Body of pancreas (tissue), 4 donors: ENCODE data around the gene DAAM1.

Experiments used
- CTCF ChIP-seq, 7 experiments: fragments of 450-650 bp in 4 of 7; fragments of 200-600 bp in 3 of 7; sonication (generic) in 3 of 7; IDR thresholded peaks; one replicate each; pipeline ENCODE4 v1.5.1; 2016 to 2019; ENCODE audit warnings: antibody characterized with exemption in 7 of 7
- POLR2A ChIP-seq, 3 donors: fragments of 450-650 bp; IDR thresholded peaks; one replicate each; pipeline ENCODE4 v1.6.1; 2016; ENCODE audit warnings: antibody characterized with exemption in 3 of 3, mild to moderate bottlenecking in 2 of 3

GRCh38 chr14:59305231-59305630 lies 116.8 kb downstream of the DAAM1 start:
- no peak for TF ChIP-seq POLR2A (IDR thresholded peaks at IDR 0.05)
- TF ChIP-seq CTCF (IDR thresholded peaks at IDR 0.05) = no peak
